ENCODE results near the gene TGFB2.

GRCh38 chr1:218394989-218395388 lies 49.9 kb downstream of the TGFB2 start:
- no peak for TF ChIP-seq CTCF (conservative IDR thresholded peaks at IDR 0.05; ENCODE audit: low read depth, low read length)
- TF ChIP-seq EZH2 (IDR thresholded peaks at IDR 0.05; ENCODE audit: borderline replicate concordance, low read depth, low read length, poor library complexity, severe bottlenecking), result no peak

Measured in A673 (cell line).